Neural crest cell (in vitro differentiated cells): ENCODE measurements around the gene INTS11. TPM values are rescaled to one million over a fixed set of nuclear protein-coding genes. Genes with fewer than 3 reads are reported as not detected.
A peak's percentile ranks its signal among the peaks of the same experiment; 100 is the strongest.

ENCODE experiments used
- DNase-seq: peaks from one replicate; pipeline ENCODE4 v3.0.0; 2021; ENCODE audit warnings: low read depth, mixed read lengths, low spot score
- H3K27ac Mint-ChIP-seq: one replicate; pipeline ENCODE4 v1.8.0; 2021; ENCODE audit warnings: mild to moderate bottlenecking, mixed read lengths; ENCODE audit not compliant: unreplicated experiment
- H3K27me3 Mint-ChIP-seq: 2 replicates; pipeline ENCODE4 v1.8.0; 2021; ENCODE audit warnings: low read depth, mild to moderate bottlenecking, mixed read lengths
- H3K36me3 Mint-ChIP-seq: 2 replicates; pipeline ENCODE4 v1.8.0; 2021; ENCODE audit warnings: low read depth, mild to moderate bottlenecking, mixed read lengths
- H3K4me1 Mint-ChIP-seq: 2 replicates; pipeline ENCODE4 v1.8.0; 2021; ENCODE audit warnings: mixed read lengths
- H3K4me3 Mint-ChIP-seq: one replicate; pipeline ENCODE4 v1.8.0; 2021; ENCODE audit warnings: mild to moderate bottlenecking, mixed read lengths
- H3K9me3 Mint-ChIP-seq: 2 replicates; pipeline ENCODE4 v1.8.0; 2021; ENCODE audit warnings: mixed read lengths
- total RNA-seq: library from RNA; stranded (reverse); gene quantifications from 2 replicates; pipeline ENCODE4 v1.2.1, GENCODE V29; 2021
- TF ChIP-seq, protein P1 (sequence below): fragments of 200-600 bp; sonication (generic); conservative IDR thresholded peaks from 2 replicates; pipeline ENCODE4 v1.5.0; 2021; ENCODE audit warnings: antibody characterized with exemption, mild to moderate bottlenecking

INTS11 gene
- total RNA-seq, 1 donor from 2014 or later = 160 TPM

DNA sequence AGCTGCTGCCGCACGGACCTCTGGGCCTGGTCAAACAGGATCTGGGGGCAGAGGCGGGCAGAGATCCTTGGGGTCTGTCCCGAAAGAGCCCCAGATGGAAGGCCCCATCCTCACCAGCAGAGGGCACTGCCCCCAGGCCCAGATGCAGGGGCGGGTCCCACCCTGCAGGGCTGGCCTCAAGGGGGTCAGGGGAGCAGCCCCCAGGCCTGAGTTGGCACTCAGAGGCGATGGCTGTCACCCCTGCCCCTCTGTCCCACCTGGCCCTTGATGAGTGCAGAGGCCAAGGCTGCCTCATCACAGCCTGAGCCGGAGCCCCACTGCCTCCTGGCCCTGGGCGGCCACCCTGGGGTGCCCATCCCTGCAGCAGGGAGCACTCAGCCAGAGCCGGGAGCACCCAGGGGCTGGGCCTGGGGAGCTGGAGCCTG is 22.4 kb downstream of the INTS11 start:
- TF ChIP-seq, protein P1, sequence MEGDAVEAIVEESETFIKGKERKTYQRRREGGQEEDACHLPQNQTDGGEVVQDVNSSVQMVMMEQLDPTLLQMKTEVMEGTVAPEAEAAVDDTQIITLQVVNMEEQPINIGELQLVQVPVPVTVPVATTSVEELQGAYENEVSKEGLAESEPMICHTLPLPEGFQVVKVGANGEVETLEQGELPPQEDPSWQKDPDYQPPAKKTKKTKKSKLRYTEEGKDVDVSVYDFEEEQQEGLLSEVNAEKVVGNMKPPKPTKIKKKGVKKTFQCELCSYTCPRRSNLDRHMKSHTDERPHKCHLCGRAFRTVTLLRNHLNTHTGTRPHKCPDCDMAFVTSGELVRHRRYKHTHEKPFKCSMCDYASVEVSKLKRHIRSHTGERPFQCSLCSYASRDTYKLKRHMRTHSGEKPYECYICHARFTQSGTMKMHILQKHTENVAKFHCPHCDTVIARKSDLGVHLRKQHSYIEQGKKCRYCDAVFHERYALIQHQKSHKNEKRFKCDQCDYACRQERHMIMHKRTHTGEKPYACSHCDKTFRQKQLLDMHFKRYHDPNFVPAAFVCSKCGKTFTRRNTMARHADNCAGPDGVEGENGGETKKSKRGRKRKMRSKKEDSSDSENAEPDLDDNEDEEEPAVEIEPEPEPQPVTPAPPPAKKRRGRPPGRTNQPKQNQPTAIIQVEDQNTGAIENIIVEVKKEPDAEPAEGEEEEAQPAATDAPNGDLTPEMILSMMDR = peak; percentile 53
- H3K27me3 Mint-ChIP-seq = no peaks in the 10 kb centered on the region
- no peak overlapping the region for H3K27ac Mint-ChIP-seq
- H3K9me3 Mint-ChIP-seq = no peaks in the 10 kb centered on the region
- DNase-seq = no peak
- H3K36me3 Mint-ChIP-seq = no peaks in the 10 kb centered on the region
- H3K4me1 Mint-ChIP-seq = peaks cover 21% of the 10 kb centered on the region
- no peak overlapping the region for H3K4me3 Mint-ChIP-seq

DNA sequence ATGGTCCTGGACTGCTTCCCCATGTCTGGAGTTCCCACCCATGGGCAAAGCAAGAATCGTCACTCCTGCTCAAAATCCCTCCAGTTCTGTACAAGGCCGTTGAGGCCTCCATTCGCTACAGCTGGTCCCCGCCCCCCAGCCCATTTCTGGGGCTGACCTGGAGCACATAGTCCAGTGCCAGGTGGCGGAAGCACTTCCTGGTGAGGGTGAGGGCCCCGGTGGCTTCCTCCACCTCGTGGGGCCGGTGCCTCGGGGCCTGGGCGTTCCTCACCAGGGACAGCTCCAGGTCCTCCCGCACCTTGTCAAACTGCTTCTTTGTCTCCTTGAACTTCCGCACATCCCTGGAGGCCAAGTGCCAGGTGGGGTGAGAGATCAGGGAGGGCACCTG is 24.1 kb downstream of the INTS11 start:
- Mint-ChIP-seq H3K9me3 (no peaks in the 10 kb centered on the region), H3K36me3 (no peaks in the 10 kb centered on the region), H3K4me1 (peaks cover 8% of the 10 kb centered on the region), H3K27ac (no peak overlapping the region), H3K4me3 (peak overlapping the region; percentile 51), H3K27me3 (no peaks in the 10 kb centered on the region)
- no peak for DNase-seq
- TF ChIP-seq, protein P1 = peak; percentile 13

DNA sequence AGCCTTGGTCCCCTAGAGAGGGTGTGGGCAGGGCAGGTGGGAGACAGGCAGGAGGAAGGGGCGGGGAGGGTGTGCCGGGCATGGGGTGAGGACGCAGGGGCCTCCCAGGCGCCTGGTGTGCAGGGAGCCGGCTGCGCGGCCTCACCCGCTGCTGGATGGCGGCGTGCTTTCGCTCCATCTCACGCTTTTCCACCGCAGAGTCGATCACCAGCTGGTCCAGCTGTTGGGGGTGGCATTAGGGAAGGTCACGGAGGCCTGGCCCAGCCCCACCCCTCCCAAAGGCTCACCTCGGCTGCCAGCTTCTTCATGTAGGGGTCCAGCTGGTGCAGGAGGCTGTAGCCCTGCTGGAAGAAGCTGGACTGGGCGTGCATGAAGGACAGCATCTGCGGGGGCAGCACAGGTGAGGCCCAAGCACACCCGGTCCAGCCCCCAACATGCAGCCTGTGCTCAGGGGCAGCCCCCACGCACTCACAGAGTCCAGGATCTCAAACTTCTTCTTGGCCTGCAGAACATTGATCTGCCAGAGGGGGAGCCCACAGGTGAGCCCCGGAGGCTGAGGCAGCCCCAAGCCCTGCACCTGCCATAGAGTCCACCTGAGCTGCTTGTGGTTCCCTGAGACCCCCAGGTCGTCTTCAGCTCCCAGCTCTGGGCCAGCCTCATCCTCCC is 24.6 kb downstream of the INTS11 start:
- DNase-seq = no peak
- peak overlapping the region; percentile 51 for H3K4me3 Mint-ChIP-seq

DNA sequence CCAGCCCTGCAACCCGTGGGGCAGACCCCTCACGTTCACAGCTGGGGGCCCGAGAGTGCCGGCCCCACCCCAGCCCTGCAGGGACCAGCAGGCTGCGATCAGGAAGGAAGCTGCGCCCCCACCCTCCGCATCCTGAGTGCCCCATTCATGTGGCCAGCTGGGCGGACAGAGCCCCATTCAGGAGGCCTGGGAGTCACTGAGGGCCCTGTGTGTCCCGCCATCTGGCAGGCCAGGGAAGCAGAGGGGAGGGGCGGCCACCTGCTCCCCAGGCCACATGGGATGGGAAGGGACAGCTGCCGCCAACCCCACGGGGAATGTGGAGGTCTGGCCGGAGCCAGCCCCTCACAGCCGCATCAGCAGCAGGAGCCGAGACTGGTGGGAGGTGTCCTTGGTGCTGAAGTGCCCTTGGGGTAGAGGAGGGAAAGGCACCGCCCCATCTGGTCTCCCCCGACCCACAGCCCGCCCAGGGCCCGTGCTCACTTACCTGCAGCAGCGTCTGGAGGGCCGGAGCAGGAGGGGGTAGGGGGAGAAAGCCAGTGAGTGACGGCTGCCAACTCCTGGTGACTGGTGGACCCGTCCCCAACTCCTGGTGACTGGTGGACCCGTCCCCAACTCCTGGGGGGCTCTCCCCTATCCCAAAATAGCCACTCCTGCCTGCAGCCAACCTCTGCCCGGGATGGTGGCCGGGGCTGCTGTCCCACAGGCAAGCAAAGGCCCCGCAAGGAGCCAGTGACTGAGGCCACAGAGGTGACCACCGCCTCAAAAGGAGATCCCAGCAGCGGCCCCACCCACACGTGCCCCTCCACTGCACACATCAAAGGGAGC is 25.4 kb downstream of the INTS11 start:
- Mint-ChIP-seq H3K9me3 (no peaks in the 10 kb centered on the region), H3K4me1 (no peaks in the 10 kb centered on the region), H3K4me3 (no peak overlapping the region), H3K36me3 (no peaks in the 10 kb centered on the region), H3K27ac (no peak overlapping the region), H3K27me3 (no peaks in the 10 kb centered on the region)
- TF ChIP-seq, protein P1 = no peak
- DNase-seq = peak; percentile 68

More for the DNA sequence above, 24.6 kb downstream of the INTS11 start:
- peaks cover 5% of the 10 kb centered on the region for H3K4me1 Mint-ChIP-seq
- TF ChIP-seq, protein P1 = peak; percentile 50
- H3K27me3 Mint-ChIP-seq = no peaks in the 10 kb centered on the region
- no peak overlapping the region for H3K27ac Mint-ChIP-seq
- H3K9me3 Mint-ChIP-seq = no peaks in the 10 kb centered on the region
- no peaks in the 10 kb centered on the region for H3K36me3 Mint-ChIP-seq

DNA sequence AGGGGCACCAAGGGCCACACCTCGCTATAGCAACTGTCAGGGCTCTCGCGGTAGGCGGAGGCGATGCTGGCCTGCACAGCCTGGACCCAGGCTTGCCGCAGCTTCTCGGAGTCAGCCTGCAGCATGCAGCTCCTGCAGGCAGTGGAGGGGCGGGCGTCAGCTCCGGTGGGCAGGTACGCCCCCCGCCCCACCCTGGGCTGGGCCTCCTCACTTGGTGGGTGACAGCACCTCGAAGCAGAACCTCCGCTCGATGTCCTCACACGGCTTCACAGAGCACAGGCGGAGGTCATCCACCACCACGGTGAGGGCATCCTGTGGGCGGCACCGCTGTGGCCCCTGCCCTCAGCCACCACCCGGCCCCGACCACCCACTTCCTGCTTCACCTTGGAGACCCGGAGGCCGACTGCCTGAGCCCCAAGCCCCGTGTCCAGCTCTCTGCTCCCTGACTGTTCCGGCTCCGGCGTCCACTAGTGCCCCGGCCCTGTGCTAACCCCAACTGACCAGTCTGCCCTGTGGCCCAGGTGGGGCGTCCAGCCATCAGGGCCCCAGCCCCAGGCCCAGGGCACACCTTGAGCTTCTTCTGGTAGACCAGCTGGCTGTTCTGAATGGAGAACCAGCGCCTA is 26.5 kb downstream of the INTS11 start:
- Mint-ChIP-seq H3K27me3 (no peaks in the 10 kb centered on the region), H3K4me1 (no peaks in the 10 kb centered on the region), H3K36me3 (no peaks in the 10 kb centered on the region), H3K27ac (no peak overlapping the region), H3K9me3 (no peaks in the 10 kb centered on the region), H3K4me3 (no peak overlapping the region)
- TF ChIP-seq, protein P1 = no peak
- no peak for DNase-seq
